ENCODE measurements around the gene ATP6V1A. TPM values are rescaled to one million over a fixed set of nuclear protein-coding genes. Genes with fewer than 3 reads are reported as not detected.

ATP6V1A gene
- total RNA-seq, 2 experiments from 2014 or later: 8.7 to 9.4 TPM

- H3K27me3 Mint-ChIP-seq: no peaks in the 10 kb centered on the region
- Histone ChIP-seq H3K4me1 (ENCODE audit: insufficient read depth, low read length) (no peaks in the 10 kb centered on the region), H3K27me3 (ENCODE audit: control insufficient read depth in 1 of 2, insufficient read depth in 2 of 2, low read length in 2 of 2) (no peaks in the 10 kb centered on the region), H3K9me3 (ENCODE audit: control insufficient read depth in 1 of 2, insufficient read depth in 1 of 2, low read length in 2 of 2) (no peaks in the 10 kb centered on the region), H3K4me3 (ENCODE audit: low read length) (no peak overlapping the region), H3K36me3 (ENCODE audit: insufficient read depth, low read length) (peaks cover 33% of the 10 kb centered on the region), H3K27ac (ENCODE audit: low read depth in 1 of 2, low read length in 2 of 2) (no peak overlapping the region)
- no peak overlapping the region for H3K4me3 Mint-ChIP-seq
- TF ChIP-seq CTCF (IDR thresholded peaks at IDR 0.05): no peak
- ChIA-PET CTCF (interaction anchor here (0.9 to 4.5 kb wide), 2 partner anchors 19 to 28 kb away, joined by 3 to 14 read pairs; no protein-coding TSS in a partner anchor), POLR2A (interaction anchor here (1.7 kb wide), 1 partner anchor 22 kb away, joined by 4 read pairs; the partner anchor contains the start of gene USF3)
- no peak for ATAC-seq (ENCODE audit: poor library complexity)
- H3K9me3 Mint-ChIP-seq: no peaks in the 10 kb centered on the region
- H3K36me3 Mint-ChIP-seq (ENCODE audit: low read depth): peaks cover 45% of the 10 kb centered on the region
- no peak for DNase-seq
- intact Hi-C loops (cut with DNase I, micrococcal nuclease): no loop called here
- H3K27ac Mint-ChIP-seq: no peak overlapping the region
- no peaks in the 10 kb centered on the region for H3K4me1 Mint-ChIP-seq (ENCODE audit: low read depth)
These were observed 29.0 kb upstream of the ATP6V1A start for GRCh38 chr3:113717818-113718217.

DNA sequence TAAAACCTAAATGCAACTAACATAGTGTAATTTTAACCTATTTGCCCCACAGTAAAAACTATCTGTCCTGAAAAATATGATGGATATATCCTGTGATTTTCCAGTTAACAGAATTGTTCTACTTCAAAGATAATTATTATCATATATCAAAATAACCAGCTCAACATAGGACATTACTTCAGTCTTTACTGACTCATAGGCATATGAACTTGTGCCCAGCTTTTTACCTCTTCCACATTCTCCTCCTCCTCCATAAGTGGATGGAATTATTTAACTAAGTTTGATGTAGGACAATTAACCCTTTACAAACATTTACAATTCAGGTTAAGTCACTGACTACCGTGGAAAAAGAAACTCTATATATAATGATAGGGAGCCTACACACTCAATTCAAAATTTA, 27.5 kb upstream of the ATP6V1A start:
- no peak overlapping the region for H3K4me3 ChIP-seq (ENCODE audit: low read length)
- H3K36me3 ChIP-seq (ENCODE audit: insufficient read depth, low read length): peaks cover 46% of the 10 kb centered on the region
- no peak for TF ChIP-seq CTCF (IDR thresholded peaks at IDR 0.05)
- no peak for ATAC-seq (ENCODE audit: poor library complexity)
- Mint-ChIP-seq H3K27ac (no peak overlapping the region), H3K4me3 (no peak overlapping the region), H3K4me1 (ENCODE audit: low read depth) (peaks cover 6% of the 10 kb centered on the region), H3K9me3 (no peaks in the 10 kb centered on the region), H3K27me3 (no peaks in the 10 kb centered on the region), H3K36me3 (ENCODE audit: low read depth) (peaks cover 60% of the 10 kb centered on the region)
- H3K4me1 ChIP-seq (ENCODE audit: insufficient read depth, low read length): no peaks in the 10 kb centered on the region
- intact Hi-C loops (cut with DNase I, micrococcal nuclease): no loop called here
- POLR2A ChIA-PET: interaction anchor here (0.6 to 1.7 kb wide), 2 partner anchors 23 to 26 kb away, joined by 3 to 4 read pairs; partner anchors contain the start of gene USF3
- CTCF ChIA-PET: interaction anchor here (4.5 kb wide), 1 partner anchor 17 kb away, joined by 14 read pairs; no protein-coding TSS in a partner anchor
- H3K9me3 ChIP-seq (ENCODE audit: control insufficient read depth in 1 of 2, insufficient read depth in 1 of 2, low read length in 2 of 2): no peaks in the 10 kb centered on the region
- no peaks in the 10 kb centered on the region for H3K27me3 ChIP-seq (ENCODE audit: control insufficient read depth in 1 of 2, insufficient read depth in 2 of 2, low read length in 2 of 2)
- no peak for DNase-seq
- H3K27ac ChIP-seq (ENCODE audit: low read depth in 1 of 2, low read length in 2 of 2): no peak overlapping the region

GRCh38 chr3:113719758-113720157, 27.1 kb upstream of the ATP6V1A start:
- H3K27ac ChIP-seq (ENCODE audit: low read depth in 1 of 2, low read length in 2 of 2): no peak overlapping the region
- peaks cover 9% of the 10 kb centered on the region for H3K4me1 Mint-ChIP-seq (ENCODE audit: low read depth)
- H3K27me3 ChIP-seq (ENCODE audit: control insufficient read depth in 1 of 2, insufficient read depth in 2 of 2, low read length in 2 of 2): no peaks in the 10 kb centered on the region
- ChIA-PET POLR2A (no interaction called here), CTCF (interaction anchor here (4.5 kb wide), 1 partner anchor 17 kb away, joined by 14 read pairs; no protein-coding TSS in a partner anchor)
- no peak for TF ChIP-seq CTCF (IDR thresholded peaks at IDR 0.05)
- H3K4me1 ChIP-seq (ENCODE audit: insufficient read depth, low read length): no peaks in the 10 kb centered on the region
- H3K4me3 ChIP-seq (ENCODE audit: low read length): no peak overlapping the region
- H3K36me3 Mint-ChIP-seq (ENCODE audit: low read depth): peaks cover 63% of the 10 kb centered on the region
- intact Hi-C loops (cut with DNase I, micrococcal nuclease): no loop called here
- no peaks in the 10 kb centered on the region for H3K9me3 Mint-ChIP-seq
- no peak overlapping the region for H3K4me3 Mint-ChIP-seq
- H3K27ac Mint-ChIP-seq: no peak overlapping the region
- no peaks in the 10 kb centered on the region for H3K9me3 ChIP-seq (ENCODE audit: control insufficient read depth in 1 of 2, insufficient read depth in 1 of 2, low read length in 2 of 2)
- no peaks in the 10 kb centered on the region for H3K27me3 Mint-ChIP-seq
- peaks cover 46% of the 10 kb centered on the region for H3K36me3 ChIP-seq (ENCODE audit: insufficient read depth, low read length)
- no peak for ATAC-seq (ENCODE audit: poor library complexity)
- DNase-seq: no peak

All from CD4-positive, alpha-beta T cell (primary cell).